G401.6 (cell line): ENCODE results near the gene SORBS1.

Experiments
- FAIRE-seq: peaks from 2 replicates; lab custom pipeline; 2012; peaks lifted over from hg19 to GRCh38; lab: Jason Lieb, UNC

SORBS1 gene

DNA sequence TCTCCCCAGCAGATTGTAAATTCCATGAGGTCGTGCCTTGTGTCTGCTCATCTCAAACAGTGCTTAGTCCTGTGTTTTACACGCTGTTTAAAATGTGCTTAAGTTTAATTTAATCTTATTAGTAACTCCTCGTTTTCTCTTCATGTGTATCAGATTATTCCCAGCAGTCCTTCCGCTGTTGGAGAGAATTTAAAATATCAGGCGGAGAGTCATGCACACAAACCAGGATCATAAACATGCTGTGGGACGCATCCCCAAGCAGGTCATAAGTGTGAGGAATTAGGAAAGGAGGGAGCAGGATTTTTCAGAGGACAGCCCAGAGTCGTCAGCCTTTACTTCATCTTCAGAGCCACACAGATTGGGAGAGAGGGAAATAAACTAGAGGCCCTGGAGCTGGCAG lies 4.2 kb upstream of the SORBS1 start:
- no peak for FAIRE-seq

DNA sequence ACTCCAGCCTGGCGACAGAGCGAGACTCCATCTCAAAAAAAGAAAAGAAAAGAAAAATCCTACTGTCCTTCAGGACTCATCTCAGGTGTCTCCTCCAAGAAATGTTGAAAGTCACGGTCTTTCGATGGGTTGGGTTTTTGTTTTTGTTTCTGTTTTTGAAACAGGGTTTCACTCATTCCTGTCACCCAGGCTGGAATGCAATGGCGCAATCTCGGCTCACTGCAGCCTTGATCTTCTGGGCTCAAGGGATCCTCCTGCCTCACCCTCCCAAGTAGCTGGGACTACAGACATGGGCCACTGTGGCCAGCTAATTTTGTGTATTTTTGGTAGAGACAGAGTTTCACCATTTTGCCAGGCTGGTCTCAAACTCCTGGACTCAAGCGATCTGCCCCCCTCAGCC lies 3.1 kb upstream of the SORBS1 start:
- FAIRE-seq = no peak

DNA sequence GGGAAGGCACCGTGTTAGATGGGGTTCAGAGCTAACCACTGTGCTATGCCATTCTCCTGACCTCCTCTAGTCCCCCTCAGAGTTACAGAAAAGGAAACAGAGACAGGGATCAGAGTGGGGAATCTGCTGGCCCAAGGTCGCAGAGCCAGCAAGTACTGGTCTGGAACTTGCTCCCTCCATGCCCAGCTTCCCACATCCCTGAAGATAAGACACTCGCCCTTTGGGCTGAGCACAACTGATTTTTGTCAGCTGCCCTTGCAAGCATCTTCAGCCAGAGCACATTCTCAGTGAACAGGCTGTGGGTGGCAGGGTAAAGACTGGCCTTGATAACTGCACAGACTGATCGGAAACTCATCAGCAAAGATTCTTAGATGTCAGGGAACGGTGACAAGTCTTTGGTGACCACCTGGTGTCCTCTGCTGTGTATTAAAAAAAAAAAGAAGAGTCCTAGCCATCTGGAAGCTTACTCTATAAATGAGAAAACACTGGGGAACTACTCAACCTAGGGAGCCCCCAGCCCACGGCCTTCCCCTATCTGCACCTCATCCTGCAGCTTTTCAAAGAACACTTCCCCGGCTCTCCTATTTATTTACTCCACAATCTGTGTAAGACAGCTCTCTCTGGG lies 1.3 kb upstream of the SORBS1 start:
- no peak for FAIRE-seq

DNA sequence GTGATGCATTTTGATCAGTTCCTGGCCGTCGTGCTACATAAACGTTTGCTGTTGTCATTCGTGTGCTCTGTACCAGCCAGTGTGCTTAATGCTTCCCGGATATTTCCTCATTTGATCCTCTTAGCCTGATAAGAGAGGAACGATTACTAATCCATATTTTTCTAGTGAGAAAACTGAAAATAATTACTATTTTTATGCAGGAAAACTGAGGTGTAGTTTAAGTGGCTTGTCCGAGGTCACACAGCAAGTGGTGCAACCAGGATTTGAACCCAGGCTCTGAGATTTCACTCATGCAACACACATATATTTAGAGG lies 650 bp upstream of the SORBS1 start:
- no peak for FAIRE-seq

DNA sequence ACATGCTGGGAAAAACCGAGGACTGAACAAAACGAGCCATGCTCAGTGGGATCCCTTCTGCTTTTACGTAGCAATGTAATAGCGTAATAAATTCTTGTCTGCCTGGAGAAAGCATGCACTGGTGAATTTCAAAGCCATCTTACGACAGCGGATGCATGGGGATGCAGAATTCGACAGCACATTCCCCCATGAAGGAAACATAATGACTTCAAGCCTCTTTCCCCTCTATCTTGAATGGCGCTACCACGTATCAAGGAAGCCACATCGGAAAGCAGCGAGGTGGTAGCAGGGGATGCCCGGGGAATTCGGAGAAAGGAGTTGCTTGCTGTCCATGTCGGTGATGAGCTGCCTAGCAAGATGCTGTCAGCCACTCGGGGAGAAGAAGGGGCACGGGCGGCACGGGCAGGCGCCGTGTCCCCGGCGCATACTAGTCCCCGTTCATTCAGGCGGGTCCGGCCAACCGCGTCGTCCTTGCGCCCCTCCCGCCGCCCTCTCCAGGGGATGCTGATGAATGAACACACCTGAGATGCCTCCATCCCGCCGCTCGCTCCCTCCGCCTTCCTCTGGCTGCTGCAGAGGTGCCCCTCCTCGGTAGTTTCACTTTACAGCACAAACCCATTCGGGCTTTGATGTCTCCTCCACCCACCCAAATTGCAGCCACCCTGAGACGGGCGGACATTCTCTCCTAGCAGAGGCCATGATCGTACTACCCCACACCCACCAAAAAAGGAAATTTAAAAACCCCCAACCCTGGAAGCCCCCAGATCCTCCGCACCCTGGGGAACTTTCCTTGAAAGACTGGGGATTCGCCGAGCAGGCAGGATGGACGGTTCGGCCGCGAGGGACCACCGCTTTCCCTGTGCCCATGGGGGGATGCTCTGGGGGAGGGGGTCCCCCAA lies 644 bp downstream of the SORBS1 start:
- no peak for FAIRE-seq

DNA sequence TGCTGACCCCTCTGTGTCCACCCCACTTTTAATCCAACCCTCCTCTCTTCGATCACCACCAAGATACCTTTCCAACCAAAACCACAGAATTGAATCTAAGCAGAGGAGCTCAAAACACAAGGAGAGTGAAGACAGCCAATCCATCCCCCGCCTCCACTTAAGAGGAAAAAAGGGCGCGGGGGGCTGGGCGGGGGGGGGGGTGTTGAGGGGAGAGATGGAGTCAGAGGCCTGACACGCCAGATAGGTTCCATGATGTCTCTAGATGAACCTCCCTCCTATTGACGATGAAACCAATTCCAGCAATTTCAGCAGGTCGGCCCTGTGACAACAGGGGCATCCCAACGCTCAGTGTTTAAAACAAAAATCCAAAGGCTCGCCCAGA lies 1.3 kb downstream of the SORBS1 start:
- FAIRE-seq = no peak

DNA sequence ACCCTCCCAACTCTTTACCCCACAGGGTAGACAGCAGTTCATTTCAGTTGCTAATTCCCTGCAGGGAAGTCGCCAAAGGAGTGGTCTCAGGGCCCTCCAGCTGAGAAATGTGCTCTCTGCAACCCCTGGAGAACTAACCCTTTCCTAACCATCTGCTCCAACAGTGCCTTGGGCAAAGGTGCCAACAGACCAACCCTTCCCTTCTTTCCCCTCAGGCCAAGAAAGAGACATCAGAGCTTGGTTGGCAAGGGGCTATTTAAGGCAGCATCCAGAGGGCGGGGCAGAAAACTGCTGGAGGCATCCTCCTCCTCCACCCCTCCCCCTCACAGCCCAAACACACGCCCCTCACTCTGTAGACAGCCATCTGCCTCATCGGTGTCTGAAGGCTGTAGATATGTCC lies 1.7 kb downstream of the SORBS1 start:
- FAIRE-seq = no peak

DNA sequence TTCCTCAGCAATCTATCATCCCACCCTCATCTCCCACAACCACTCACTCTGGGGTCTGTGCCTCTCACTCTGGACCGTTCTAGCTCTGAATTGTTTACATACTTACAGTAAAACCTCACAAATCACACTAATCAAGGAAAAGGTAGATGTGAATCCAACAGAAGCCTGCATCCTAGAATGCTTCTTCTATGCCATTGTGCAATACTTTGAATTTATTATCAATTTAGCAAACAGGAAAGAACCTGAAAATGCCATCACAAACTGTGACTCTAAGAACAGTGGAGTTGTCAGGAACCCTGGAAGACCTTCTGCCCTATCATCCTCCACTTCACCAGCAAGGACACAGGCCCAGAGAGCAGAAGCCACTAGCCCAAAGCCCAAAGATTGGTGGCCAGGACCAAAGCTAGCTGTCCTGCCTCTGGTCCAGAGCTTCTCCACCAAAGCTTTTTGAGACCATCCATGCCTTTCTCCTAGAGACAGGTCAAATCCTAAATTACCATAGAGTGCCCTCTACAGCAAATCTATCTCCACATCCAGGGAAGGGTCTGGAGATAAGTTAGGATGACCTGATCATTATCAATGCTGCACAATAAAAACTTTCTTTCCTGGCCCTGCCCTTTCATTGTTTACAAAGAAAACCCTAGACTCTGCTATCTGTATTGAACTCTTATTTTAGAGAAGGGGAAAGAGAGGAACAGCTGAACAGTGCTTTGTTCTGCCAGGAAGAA lies 2.4 kb downstream of the SORBS1 start:
- no peak for FAIRE-seq

DNA sequence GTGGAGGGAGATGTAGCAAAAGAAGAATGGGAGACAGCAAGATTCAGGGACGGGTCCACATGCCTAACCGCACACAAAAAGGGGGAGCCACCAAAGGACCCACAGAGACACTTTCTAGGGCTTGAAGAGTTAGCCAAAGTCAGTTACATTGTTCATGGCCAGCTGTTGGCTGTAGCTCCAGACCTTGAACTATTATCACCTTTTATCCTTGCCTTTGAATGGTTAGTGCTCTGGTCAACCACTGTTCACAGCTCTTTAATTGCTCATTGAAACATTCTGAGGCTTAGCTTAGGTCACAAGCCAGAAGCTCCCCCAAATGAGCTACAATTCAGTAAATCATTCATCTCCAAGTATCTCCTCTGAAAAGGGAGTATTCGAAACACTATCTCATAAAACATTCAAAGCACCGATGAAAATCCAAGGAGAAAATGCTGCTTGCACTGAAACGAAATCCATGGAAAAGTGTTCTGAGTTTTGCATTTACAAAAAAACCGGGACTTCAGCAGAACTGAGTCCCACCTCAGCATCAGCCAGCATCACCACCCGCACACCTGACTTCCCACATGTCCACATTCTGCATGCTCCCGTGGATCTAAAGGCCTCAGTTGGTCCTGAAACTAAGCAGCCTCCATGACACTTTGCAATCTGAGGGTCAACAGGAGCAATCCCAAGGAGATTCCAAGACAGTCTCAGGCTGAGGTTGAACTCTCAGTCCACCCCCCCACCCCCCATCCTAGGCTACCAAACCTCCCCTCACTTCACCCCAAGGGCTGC lies 4.0 kb downstream of the SORBS1 start:
- no peak for FAIRE-seq

DNA sequence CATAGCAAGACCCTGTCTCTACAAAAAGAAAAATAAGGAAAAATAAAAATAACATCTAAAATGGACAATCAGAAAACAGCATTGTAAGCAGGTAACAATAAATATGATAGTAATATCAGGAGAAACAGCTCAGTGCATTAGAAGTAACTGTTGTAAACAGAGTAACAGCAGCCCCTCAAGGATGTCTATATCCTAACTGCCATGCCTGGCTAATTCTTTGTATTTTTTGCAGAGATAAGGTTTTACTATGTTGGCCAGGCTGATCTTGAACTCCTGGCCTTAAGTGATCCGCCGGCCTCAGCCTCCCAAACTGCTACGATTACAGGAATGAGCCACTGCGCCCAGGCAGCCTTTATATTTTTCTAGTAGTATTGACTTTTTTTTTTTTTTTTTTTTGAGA lies 7.5 kb downstream of the SORBS1 start:
- no peak for FAIRE-seq

DNA sequence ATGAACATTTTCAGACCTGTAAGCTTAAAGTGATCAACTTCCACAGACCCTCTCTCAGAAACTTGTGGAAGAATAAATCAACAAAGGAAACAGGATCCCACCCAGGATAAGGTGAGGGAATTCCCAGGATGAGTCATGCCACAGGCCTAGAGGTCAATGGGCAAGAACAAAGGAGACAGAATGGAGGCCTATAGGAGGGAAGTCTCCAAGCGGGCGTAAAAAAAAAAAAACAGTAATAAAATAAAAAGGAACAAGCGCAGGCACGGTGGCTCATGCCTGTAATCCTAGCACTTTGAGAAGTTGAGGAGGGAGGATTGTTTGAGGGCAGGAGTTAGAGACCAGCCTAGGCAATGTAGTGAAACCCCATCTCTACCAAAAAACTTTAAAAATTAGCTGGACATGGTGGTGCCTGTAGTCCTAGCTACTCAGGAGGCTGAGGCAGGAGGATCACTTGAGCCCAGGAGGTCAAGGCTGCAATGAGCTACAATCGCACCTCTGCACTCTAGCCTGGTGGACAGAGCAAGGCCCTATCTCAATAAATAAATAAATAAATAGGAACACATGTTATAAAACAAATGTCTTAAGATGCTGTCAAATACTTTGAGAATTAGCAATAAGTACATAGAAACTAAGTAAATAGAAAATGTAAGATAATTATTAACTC lies 8.4 kb downstream of the SORBS1 start:
- FAIRE-seq = no peak

DNA sequence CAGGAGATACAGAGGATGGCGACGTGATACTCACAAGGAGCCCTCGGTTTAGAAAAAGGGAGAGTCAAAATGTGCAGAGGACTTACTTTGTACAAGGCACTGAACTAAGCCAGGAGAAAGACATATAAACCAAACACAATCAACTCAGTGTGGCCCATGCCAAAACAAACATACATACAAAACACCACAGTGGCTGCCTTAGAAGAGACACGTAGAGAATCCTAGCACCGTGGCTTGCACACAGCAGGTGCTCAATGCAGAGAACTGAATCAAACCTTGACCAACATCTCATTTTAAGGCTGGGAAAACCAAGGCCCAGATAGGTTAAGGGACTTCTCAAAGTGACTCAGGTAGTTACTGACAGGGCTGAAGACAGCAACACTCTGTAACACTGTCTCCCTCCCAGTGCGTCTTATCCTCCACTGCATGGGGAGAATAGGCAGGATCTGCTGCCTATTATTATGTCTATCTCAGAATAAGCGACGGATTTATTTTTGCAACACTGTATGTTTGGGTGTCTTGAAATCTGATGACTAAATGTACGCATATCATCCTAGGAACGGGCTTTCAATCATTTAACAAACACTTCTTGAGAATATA lies 11.0 kb downstream of the SORBS1 start:
- no peak for FAIRE-seq

DNA sequence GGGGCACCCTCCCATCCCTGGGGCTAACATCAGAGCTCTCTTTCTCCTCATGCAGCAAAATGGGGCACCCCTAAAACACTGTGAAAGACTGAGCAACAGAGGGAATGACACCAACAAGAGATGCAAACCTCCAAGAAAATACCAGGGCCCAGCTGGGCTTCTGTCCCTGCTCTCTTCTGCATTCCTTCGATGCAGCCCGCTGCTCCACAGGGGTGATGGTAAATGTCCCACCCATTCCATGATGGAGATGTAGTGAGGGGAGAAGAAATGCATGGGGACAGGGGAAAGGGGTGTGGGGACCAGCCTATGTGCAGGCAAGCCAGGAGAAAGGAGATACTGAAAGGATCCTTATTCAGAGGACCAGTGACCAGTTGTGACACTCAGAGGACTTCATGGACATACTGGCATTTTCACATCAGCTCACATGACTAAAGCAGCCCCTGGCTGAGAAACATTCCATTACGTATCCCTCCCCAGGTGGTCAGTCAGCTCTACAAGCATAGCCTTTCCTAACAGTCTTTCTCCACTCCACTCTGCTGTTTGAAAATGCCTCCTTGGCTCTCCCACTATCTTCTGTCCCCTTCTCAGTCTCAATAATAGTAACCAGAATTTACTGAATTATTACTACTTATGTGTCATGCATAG lies 13.3 kb downstream of the SORBS1 start:
- no peak for FAIRE-seq

DNA sequence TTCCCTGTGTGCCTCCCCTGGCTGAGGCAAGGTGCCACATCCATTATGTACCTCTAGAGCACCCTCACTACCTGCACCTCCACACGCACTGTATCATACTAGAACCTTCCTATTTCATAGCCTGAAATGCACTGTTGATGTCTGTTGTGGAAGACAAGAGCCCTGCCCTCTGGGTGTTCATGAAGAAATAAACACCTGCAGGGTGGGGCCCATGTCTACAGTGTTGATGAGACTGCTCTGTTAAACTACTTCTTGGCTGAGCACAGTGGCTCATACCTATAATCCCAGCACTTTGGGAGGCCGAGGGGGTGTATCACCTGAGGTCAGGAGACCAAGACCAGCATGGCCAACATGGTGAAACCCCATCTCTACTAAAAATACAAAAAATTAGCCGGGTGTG lies 14.0 kb downstream of the SORBS1 start:
- no peak for FAIRE-seq

DNA sequence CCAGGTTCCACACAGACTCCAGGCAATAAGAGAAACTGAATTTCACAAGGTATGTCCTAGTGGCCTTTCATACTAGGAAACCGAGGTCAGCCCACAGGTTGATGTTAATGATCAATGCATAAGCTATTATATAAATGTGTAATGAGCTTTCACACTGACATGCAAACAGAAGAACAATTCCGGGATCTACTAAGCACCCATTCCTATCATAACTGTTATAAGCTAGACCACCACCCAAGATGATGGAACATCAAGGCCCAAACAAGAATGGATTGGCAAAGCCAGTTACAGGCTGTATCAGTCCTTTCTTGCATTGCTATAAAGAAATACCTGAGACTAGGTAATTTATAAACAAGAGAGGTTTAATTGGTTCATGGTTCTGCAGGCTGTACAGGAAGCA lies 15.2 kb downstream of the SORBS1 start:
- FAIRE-seq = no peak

DNA sequence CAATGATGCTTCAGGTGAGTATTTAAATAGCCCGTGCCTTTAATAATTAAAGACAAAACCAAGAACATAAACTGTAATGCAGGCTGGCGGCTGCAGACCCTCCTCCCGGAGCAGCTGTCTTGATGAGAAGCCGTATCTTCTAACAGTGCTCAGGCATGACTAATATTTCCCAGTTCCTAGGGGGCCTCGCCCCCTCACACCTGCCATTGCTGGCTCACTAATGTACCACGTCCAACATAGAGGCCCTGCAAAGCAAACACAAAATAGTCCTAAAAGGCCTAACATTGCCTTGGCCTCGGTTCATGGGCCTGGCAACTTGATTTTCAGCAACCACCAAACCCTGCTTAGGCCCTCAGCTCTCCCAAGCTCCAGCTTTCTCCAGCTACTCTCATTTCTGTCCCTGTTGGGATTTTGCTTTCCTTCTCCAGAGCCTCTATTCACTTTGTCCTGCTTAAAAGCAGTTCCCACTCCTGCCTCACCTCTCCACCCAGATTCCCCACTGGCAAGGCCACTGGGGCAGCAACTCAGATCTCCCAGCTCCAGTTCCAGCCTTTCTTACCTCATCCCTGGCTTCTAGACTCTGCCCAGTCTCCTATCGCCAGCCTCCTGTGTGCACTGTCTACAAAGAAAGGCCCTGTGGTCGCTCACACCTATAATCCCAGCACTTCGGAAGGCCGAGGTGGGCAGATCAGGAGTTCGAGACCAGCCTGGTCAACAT lies 16.2 kb downstream of the SORBS1 start:
- FAIRE-seq = no peak

DNA sequence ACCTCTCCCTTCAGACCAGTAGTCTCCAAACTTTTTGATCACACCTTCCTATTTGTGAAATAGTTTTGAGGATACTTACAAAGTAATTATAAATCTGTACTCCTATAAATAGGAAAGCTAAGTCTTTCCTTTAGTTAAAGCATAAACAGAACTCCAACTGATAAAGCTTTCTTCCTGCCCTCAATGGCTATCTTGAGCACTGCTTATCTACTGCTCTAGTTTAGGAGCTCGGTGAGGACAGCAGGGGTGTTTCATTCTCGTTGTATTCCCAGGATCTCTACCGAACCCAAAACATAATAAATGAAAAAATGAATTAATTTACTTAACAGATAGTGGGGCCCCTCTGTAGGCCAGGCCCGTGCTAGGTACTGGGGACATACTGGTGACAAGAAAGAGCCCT lies 17.7 kb downstream of the SORBS1 start:
- no peak for FAIRE-seq

DNA sequence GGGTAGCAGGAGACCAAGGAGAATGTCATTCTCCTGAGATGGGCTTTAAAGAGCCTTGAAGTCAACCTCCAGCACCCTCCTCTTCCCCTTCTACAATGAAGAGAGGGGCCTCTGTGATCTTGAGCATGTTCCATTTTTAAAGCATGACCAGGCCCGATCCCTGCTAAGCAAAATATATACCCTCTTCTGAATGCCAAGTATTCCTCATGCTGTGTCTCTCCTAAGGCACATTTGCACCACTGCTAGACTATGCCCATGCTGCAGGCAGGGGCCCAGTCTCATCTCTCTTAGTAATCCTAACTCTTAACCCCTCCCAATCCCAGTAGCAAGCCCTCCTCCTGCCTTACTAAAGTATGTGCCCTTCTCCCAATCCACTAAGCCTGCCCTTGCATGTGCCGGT lies 18.4 kb downstream of the SORBS1 start:
- FAIRE-seq = no peak

DNA sequence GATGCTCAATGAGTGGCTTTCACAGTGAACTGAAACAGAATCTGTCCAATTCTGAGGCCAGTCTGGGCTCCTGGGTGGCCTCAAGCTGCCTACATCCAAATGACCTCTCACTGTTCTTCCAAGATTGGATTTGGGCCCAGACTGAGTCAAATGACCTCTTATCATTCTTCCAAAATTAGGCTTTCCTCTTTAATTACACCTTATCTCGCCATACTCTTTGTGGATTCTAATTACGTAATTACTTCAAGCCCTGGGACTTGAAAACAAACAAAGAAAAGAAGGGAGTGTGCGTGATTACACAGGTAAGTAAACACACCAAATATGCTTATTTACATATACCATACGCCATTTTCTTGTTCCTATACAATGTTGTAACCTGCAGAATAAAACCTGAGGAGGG lies 18.8 kb downstream of the SORBS1 start:
- no peak for FAIRE-seq

DNA sequence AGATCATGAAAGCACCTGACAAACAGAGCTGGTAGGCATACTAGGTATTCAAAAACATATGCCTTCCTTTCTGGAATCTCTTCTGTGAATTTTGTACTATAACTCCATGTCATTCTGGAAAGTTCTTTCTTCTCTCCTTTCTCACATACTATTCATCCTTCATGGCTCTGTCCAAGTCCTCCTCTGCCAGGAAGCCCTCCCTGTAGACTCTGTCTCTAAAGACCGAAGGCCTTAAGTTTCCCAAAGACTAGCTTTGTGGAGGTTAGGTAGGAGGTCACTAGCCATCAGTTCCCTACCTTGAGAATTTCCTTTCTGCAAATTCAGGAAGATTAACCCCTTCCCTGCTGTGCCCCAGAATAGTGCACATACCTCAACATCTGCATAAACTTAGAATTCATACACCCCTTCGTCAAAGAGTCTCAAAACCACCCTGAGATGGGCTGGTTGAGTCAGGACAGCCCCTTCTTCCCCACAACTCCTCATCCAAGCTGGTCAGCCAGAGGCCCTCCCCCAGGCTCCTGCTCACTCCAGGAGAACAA lies 20.6 kb downstream of the SORBS1 start:
- no peak for FAIRE-seq
